H1 (cell line): ENCODE results near the gene FAM83B. TPM values are rescaled to one million over a fixed set of nuclear protein-coding genes. Genes with fewer than 3 reads are reported as not detected.

Experiments used
- ATF2 ChIP-seq: IDR thresholded peaks from 2 replicates; pipeline ENCODE4 v1.6.1; 2012; ENCODE audit warnings: low read length, inconsistent platforms
- EZH2 ChIP-seq: fragments of 200-600 bp; sonication (generic); IDR thresholded peaks from 2 replicates; pipeline ENCODE4 v1.7.1; 2012; ENCODE audit warnings: low read depth, mild to moderate bottlenecking, moderate library complexity, low read length, inconsistent platforms; ENCODE audit not compliant: severe bottlenecking
- polyA plus RNA-seq, 7 experiments: library from polyadenylated mRNA; depleted of rRNA in 3 of 7; stranded (reverse) in 5 of 7; unstranded in 2 of 7; fragments of >200 nt in 5 of 7; fragments of 200-250 nt in 2 of 7; gene quantifications; 1 replicate in 5 of 7; 2 replicates in 1 of 7; 4 replicates in 1 of 7; pipeline versions ENCODE4 v1.2.1 to v1.2.3, GENCODE V29; 2011 to 2013; ENCODE audit warnings: missing spikeins in 2 of 7, mixed read lengths in 2 of 7
- total RNA-seq: library from RNA; stranded (reverse); fragmentation: NEBNext Ultra II Directional; extraction: Animal tissue kit (Norgen Biotek cat#: 25700); gene quantifications from 2 replicates; pipeline ENCODE4 v1.2.1, GENCODE V29; 2021

FAM83B gene
- total and polyA plus RNA-seq, 2 of the 8 experiments (the other 6 are each of a cell fraction or from before 2014, with no cell fraction given): 0.71 to 5.7 TPM

DNA sequence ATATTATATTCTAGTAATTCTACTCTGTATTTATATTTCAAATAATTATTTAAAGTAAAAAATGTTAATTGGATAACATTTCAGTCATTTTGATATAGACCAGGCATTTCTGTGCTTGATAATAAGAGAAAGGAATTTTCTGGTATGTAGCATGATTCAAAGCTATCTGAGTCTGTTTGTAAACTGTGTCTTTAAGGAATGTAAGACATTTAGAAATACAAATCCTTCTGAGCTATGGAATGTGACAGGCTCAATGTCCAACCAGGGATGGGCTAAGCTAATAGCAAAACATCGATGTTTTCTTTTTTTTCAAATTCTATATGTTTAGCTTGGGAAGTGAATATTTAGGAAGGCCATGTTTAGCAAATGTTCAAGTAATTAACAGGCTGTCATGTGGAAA lies 41.5 kb upstream of the FAM83B start (continued):
- TF ChIP-seq ATF2 (no peak), EZH2 (no peak)
